T-helper 2 cell treated with Interferon-gamma antibody and Interleukin-4, amounts not matched to agents 100 ng/mL and 5 ng/mL, for 36 hours (primary cell): ENCODE results near the gene GABRD. TPM values are rescaled to one million over a fixed set of nuclear protein-coding genes. Genes with fewer than 3 reads are reported as not detected.
"Not testable (repeated sequence)": the region's sequence is repeated elsewhere in the genome, so short reads cannot be mapped to it uniquely, and the experiment has no call there.

ENCODE experiments used
- intact Hi-C: fragments of 100-400 bp; cut with micrococcal nuclease; formaldehyde crosslinking; loops from one replicate; pipeline ENCODE4 v1.15.1; 2023
- total RNA-seq: library from RNA; stranded (reverse); gene quantifications from 2 replicates; pipeline ENCODE4 v1.2.3, GENCODE V29; 2022

Gene GABRD
- total RNA-seq: 0.18 TPM in 1 of 2 replicates, not detected in the other

- intact Hi-C loops: no loop called here
Measured at GRCh38 chr1:2019172-2019543, at the start of gene GABRD. Gene GABRD (plus strand): TSS chr1:2019345. CDS start chr1:2019424, 79 bp downstream.

GRCh38 chr1:1969505-1969900 is 49.6 kb upstream of the GABRD start:
- intact Hi-C loops: no loop called here

- intact Hi-C loops: no loop called here
Measured at GRCh38 chr1:1969953-1970716, 49.0 kb upstream of the GABRD start.

- intact Hi-C loops: no loop called here
Measured at GRCh38 chr1:1971017-1971416, 48.1 kb upstream of the GABRD start.

GRCh38 chr1:1971688-1972087 is 47.5 kb upstream of the GABRD start:
- intact Hi-C loops: no loop called here

GRCh38 chr1:1972976-1973715 is 46.0 kb upstream of the GABRD start:
- intact Hi-C loops: no loop called here

- intact Hi-C loops: no loop called here
Measured at GRCh38 chr1:1973716-1974642, 45.2 kb upstream of the GABRD start.

- intact Hi-C loops: no loop called here
Measured at GRCh38 chr1:1974834-1975233, 44.3 kb upstream of the GABRD start.

- intact Hi-C loops: no loop called here
Measured at GRCh38 chr1:1975535-1975934, 43.6 kb upstream of the GABRD start.

GRCh38 chr1:1976031-1976430 is 43.1 kb upstream of the GABRD start:
- intact Hi-C loops: no loop called here

GRCh38 chr1:1978108-1978507 is 41.0 kb upstream of the GABRD start:
- intact Hi-C loops: no loop called here

GRCh38 chr1:1978690-1979481 is 40.3 kb upstream of the GABRD start:
- intact Hi-C loops: not testable (repeated sequence)

- intact Hi-C loops: no loop called here
Measured at GRCh38 chr1:1979482-1980165, 39.5 kb upstream of the GABRD start.

GRCh38 chr1:1980467-1981141 is 38.5 kb upstream of the GABRD start:
- intact Hi-C loops: no loop called here

GRCh38 chr1:1981142-1981500 is 38.0 kb upstream of the GABRD start:
- intact Hi-C loops: no loop called here

- intact Hi-C loops: not testable (repeated sequence)
Measured at GRCh38 chr1:1981631-1982327, 37.4 kb upstream of the GABRD start.

GRCh38 chr1:1982379-1983232 is 36.5 kb upstream of the GABRD start:
- intact Hi-C loops: no loop called here

- intact Hi-C loops: no loop called here
Measured at GRCh38 chr1:1984560-1985070, 34.5 kb upstream of the GABRD start.
